ENCODE measurements around the gene PRDM1. TPM values are rescaled to one million over a fixed set of nuclear protein-coding genes. Genes with fewer than 3 reads are reported as not detected.

Gene PRDM1
- total RNA-seq, 1 donor from 2014 or later, result 2.7 TPM

DNA sequence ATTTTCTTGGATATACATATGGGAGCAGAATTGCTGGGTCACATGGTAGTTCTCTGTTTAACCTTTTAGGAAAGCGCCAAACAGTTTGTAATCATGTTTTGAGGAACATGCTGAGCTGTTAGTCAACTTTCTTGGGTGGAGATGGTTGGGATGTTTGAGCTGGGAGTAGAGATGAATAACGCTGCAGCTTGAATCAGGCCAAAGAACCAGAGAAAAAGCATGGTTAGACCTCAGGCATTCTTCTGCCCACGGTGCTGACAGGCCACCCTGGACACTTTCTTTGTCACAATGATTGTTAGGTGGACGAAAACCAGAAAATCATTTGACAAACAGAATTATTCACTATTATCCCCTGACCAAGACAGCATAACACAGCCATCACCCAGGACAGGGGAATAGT is 66.8 kb downstream of the PRDM1 start:
- Histone ChIP-seq H3K4me3 (ENCODE audit: low read depth, low read length) (no peak overlapping the region), H3K36me3 (ENCODE audit: control insufficient read depth, insufficient read depth, low read length) (no peaks in the 10 kb centered on the region), H3K27me3 (ENCODE audit: control insufficient read depth, insufficient read depth, low read length) (no peaks in the 10 kb centered on the region)
- no peak for DNase-seq (ENCODE audit: low read depth)
- TF ChIP-seq, protein P1, sequence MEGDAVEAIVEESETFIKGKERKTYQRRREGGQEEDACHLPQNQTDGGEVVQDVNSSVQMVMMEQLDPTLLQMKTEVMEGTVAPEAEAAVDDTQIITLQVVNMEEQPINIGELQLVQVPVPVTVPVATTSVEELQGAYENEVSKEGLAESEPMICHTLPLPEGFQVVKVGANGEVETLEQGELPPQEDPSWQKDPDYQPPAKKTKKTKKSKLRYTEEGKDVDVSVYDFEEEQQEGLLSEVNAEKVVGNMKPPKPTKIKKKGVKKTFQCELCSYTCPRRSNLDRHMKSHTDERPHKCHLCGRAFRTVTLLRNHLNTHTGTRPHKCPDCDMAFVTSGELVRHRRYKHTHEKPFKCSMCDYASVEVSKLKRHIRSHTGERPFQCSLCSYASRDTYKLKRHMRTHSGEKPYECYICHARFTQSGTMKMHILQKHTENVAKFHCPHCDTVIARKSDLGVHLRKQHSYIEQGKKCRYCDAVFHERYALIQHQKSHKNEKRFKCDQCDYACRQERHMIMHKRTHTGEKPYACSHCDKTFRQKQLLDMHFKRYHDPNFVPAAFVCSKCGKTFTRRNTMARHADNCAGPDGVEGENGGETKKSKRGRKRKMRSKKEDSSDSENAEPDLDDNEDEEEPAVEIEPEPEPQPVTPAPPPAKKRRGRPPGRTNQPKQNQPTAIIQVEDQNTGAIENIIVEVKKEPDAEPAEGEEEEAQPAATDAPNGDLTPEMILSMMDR (IDR thresholded peaks at IDR 0.05; ENCODE audit: insufficient read depth, low read length, poor library complexity, severe bottlenecking), result no peak

DNA sequence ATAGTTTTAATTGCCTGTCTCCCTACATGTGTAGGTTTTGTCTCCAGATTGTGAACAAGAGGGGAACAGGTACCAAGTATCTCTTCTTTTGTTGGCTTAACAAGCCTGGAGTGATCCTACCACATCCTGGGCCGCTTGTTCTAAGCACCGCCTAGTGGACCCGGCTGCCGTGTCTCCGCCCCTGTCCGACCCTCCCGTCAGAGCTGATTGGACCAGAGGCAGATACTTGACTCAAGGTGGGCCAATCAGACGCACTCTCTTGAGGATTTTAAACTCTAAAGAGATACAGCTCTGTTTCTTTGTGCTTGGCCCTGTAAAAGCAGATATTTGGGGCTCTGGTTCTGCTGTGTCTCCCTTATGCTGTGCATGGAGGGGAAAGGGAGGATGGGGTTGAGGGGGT is 68.2 kb downstream of the PRDM1 start:
- no peaks in the 10 kb centered on the region for H3K27me3 ChIP-seq (ENCODE audit: control insufficient read depth, insufficient read depth, low read length)
- no peak for DNase-seq (ENCODE audit: low read depth)
- TF ChIP-seq, protein P1 (IDR thresholded peaks at IDR 0.05; ENCODE audit: insufficient read depth, low read length, poor library complexity, severe bottlenecking), result no peak
- no peak overlapping the region for H3K4me3 ChIP-seq (ENCODE audit: low read depth, low read length)
- H3K36me3 ChIP-seq (ENCODE audit: control insufficient read depth, insufficient read depth, low read length), result no peaks in the 10 kb centered on the region

DNA sequence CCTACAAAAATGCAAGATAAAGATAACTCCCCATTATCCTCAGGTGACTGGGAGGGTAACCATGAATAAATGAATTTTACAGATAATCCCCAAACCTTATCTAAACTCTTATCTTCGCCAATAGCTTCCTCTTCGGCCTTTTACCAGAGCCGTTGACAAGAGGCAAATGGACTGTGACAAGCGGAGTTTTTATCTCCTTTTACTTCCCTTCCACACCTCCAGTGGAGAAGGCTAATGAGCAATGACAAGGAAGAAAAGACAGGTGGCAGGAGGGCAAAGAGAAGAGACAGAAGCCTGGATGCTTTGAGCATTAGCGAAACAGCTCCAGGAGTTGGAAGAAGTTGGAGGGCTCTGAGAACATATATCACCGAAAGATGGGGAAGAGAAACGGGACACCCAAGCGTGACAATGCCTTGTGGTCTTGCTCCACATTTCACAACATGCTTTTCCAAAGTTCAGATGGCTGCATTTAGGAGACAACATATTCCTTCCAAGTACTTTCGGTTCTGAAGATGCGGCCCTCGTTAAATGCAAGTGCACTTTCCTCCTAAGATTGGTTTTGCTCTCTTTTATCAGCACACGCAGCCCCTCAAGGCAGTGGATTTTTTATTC is 69.2 kb downstream of the PRDM1 start:
- Histone ChIP-seq H3K4me3 (ENCODE audit: low read depth, low read length) (no peak overlapping the region), H3K36me3 (ENCODE audit: control insufficient read depth, insufficient read depth, low read length) (no peaks in the 10 kb centered on the region), H3K27me3 (ENCODE audit: control insufficient read depth, insufficient read depth, low read length) (no peaks in the 10 kb centered on the region)
- no peak for DNase-seq (ENCODE audit: low read depth)
- TF ChIP-seq, protein P1 (IDR thresholded peaks at IDR 0.05; ENCODE audit: insufficient read depth, low read length, poor library complexity, severe bottlenecking), result no peak

DNA sequence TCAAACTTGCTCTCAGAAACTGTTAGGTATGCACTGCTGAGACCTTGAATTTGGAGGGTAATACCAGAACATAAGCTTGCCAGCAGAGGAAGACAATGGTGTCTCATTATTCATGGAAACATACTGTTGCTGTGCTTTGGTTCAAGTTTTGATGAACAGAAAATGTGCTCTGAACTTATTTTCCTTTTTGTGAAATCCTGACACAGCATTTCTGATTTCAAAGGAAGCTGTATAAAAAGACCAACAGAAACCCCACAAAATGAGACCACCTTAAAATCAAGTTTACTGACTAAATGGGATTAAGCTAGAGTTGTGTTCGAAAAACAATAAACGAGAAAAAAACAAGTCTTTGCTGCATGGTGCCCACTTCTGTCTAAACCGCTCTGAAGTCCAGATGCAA is 70.3 kb downstream of the PRDM1 start:
- Histone ChIP-seq H3K27me3 (ENCODE audit: control insufficient read depth, insufficient read depth, low read length) (no peaks in the 10 kb centered on the region), H3K4me3 (ENCODE audit: low read depth, low read length) (no peak overlapping the region), H3K36me3 (ENCODE audit: control insufficient read depth, insufficient read depth, low read length) (no peaks in the 10 kb centered on the region)
- TF ChIP-seq, protein P1 (IDR thresholded peaks at IDR 0.05; ENCODE audit: insufficient read depth, low read length, poor library complexity, severe bottlenecking), result no peak
- no peak for DNase-seq (ENCODE audit: low read depth)

DNA sequence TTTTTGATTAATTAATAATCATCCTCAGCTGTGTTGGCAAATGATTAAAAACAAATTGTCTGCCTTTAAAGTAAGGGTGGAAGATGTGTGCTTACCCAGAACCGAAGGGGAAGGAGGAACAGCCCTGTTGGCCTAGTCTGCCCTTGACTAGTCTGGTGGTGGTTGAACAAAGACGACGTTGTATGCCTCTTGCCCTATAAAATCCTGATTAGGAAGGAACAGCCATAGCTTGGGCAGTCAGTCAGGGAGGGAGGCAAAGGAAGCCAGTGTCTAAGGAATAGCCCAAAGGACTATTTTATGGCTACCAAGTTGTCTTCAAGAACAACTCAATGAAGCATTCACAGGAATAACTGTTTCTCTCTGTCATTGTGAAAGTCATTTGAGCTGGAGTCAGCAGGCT is 70.7 kb downstream of the PRDM1 start:
- H3K4me3 ChIP-seq (ENCODE audit: low read depth, low read length), result no peak overlapping the region
- no peaks in the 10 kb centered on the region for H3K27me3 ChIP-seq (ENCODE audit: control insufficient read depth, insufficient read depth, low read length)
- H3K36me3 ChIP-seq (ENCODE audit: control insufficient read depth, insufficient read depth, low read length), result no peaks in the 10 kb centered on the region
- TF ChIP-seq, protein P1 (IDR thresholded peaks at IDR 0.05; ENCODE audit: insufficient read depth, low read length, poor library complexity, severe bottlenecking), result no peak
- DNase-seq (ENCODE audit: low read depth), result no peak

DNA sequence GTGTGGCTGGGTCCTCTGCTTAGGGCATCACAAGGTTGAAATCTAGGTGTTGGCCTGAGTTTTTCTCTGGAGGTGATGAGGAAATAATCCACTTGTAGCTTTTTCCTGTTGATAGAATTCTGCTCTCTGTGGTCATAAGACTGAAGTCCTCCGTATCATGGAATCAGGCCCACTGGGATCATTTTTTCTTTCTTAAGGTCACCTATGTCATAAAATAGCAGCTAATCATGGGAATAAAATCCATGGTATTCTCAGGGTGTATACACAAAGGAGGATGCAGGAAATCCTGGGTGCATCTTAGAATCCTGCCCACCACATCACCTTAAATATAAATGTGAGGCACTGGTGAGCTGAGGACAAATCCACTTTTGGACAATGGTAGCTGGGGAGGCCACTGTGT is 72.7 kb downstream of the PRDM1 start:
- Histone ChIP-seq H3K27me3 (ENCODE audit: control insufficient read depth, insufficient read depth, low read length) (no peaks in the 10 kb centered on the region), H3K4me3 (ENCODE audit: low read depth, low read length) (no peak overlapping the region), H3K36me3 (ENCODE audit: control insufficient read depth, insufficient read depth, low read length) (no peaks in the 10 kb centered on the region)
- no peak for DNase-seq (ENCODE audit: low read depth)
- TF ChIP-seq, protein P1 (IDR thresholded peaks at IDR 0.05; ENCODE audit: insufficient read depth, low read length, poor library complexity, severe bottlenecking), result no peak
